K562 (cell line): ENCODE data around the gene GINS2. TPM values are rescaled to one million over a fixed set of nuclear protein-coding genes. Genes with fewer than 3 reads are reported as not detected.

ENCODE experiments used
- GTF2A2 ChIP-seq: IDR thresholded peaks from 2 replicates; pipeline ENCODE4 v1.6.1; 2016; ENCODE audit warnings: mild to moderate bottlenecking, missing genetic modification characterization, missing compliant biosample characterization
- HOXB6 ChIP-seq: fragments of 250-450 bp; sonication (Bioruptor Pico); IDR thresholded peaks from 2 replicates; pipeline ENCODE4 v1.5.1; 2022; ENCODE audit warnings: mild to moderate bottlenecking, borderline replicate concordance
- JUND ChIP-seq, 2 experiments: IDR thresholded peaks; 2 replicates in 1 of 2; 3 replicates in 1 of 2; pipeline ENCODE4 v1.6.1; 2011; ENCODE audit warnings: borderline replicate concordance in 2 of 2, low read depth in 2 of 2, low read length in 2 of 2, improper control_type of control experiment in 1 of 2, missing biosample characterization in 1 of 2, missing genetic modification characterization in 1 of 2, missing genetic modification reagents in 1 of 2
- KAT8 ChIP-seq: fragments of 450-650 bp; IDR thresholded peaks from 2 replicates; pipeline ENCODE4 v1.6.1; 2016; ENCODE audit warnings: low read depth, mild to moderate bottlenecking
- NFYB ChIP-seq: IDR thresholded peaks from 2 replicates; pipeline ENCODE4 v1.6.1; 2011; ENCODE audit warnings: mild to moderate bottlenecking, moderate library complexity; ENCODE audit not compliant: insufficient read length; ENCODE audit errors: extremely low read depth
- RBM22 ChIP-seq: fragments of 200-400 bp; formaldehyde crosslinking; IDR thresholded peaks from 2 replicates; pipeline ENCODE4 v1.6.1; 2018; ENCODE audit warnings: low read length, low read depth; ENCODE audit not compliant: poor library complexity, severe bottlenecking
- SMARCA5 ChIP-seq: fragments of 450-650 bp; IDR thresholded peaks from 2 replicates; pipeline ENCODE4 v1.6.1; 2016
- SP2 ChIP-seq: IDR thresholded peaks from 2 replicates; pipeline ENCODE4 v1.6.1; 2011; ENCODE audit warnings: mild to moderate bottlenecking, low read depth, low read length, moderate library complexity; ENCODE audit not compliant: poor library complexity, severe bottlenecking; ENCODE audit errors: extremely low read depth
- SRSF3 ChIP-seq: fragments of 200-400 bp; formaldehyde crosslinking; IDR thresholded peaks from 2 replicates; pipeline ENCODE4 v1.6.1; 2016; ENCODE audit warnings: mild to moderate bottlenecking, low read length, moderate library complexity; ENCODE audit not compliant: insufficient read depth
- YBX1 ChIP-seq: fragments of 450-650 bp; IDR thresholded peaks from 2 replicates; pipeline ENCODE4 v1.7.1; 2016; ENCODE audit warnings: mild to moderate bottlenecking
- ZBTB34 ChIP-seq: fragments of 250-450 bp; sonication (Bioruptor Pico); IDR thresholded peaks from 2 replicates; pipeline ENCODE4 v1.8.0; 2021; ENCODE audit warnings: mild to moderate bottlenecking, moderate library complexity
- ZC3H11A ChIP-seq: IDR thresholded peaks from 2 replicates; pipeline ENCODE4 v1.6.1; 2012; ENCODE audit warnings: low read depth, low read length, improper control_type of control experiment
- ZNF174 ChIP-seq: fragments of 250-450 bp; sonication (Bioruptor Pico); IDR thresholded peaks from 2 replicates; pipeline ENCODE4 v1.4.0; 2020; ENCODE audit warnings: mild to moderate bottlenecking
- ZNF232 ChIP-seq: sonication (generic); formaldehyde crosslinking; IDR thresholded peaks from 2 replicates; pipeline ENCODE4 v1.8.0; 2022; ENCODE audit warnings: mild to moderate bottlenecking, missing genetic modification reagents
- ZNF431 ChIP-seq: sonication (generic); formaldehyde crosslinking; IDR thresholded peaks from 2 replicates; pipeline ENCODE4 v1.8.0; 2022; ENCODE audit warnings: mild to moderate bottlenecking, missing genetic modification reagents
- ZNF785 ChIP-seq: fragments of 250-450 bp; sonication (Bioruptor Pico); IDR thresholded peaks from 2 replicates; pipeline ENCODE4 v1.4.0; 2020; ENCODE audit warnings: mild to moderate bottlenecking
- ZSCAN29 ChIP-seq: fragments of 450-650 bp; IDR thresholded peaks from 2 replicates; pipeline ENCODE4 v1.6.1; 2017
- polyA plus RNA-seq, 8 experiments: library from polyadenylated mRNA; depleted of rRNA in 4 of 8; stranded (reverse) in 5 of 8; unstranded in 3 of 8; fragments of >200 nt; fragmentation: Nextera tagmentation in 2 of 8; fragmentation: Illumina TruSeq in 1 of 8; extraction: Ambion mirVana in 2 of 8; extraction: Trizol in 1 of 8; gene quantifications; 2 replicates each; pipeline versions ENCODE4 v1.2.1 to v1.2.3, GENCODE V29; 2011 to 2014; ENCODE audit warnings: inconsistent platforms in 1 of 8, missing spikeins in 1 of 8
- total RNA-seq, 7 experiments: library from RNA; depleted of rRNA in 6 of 7; stranded (reverse); fragments of >200 nt in 6 of 7; fragmentation: Illumina TruSeq in 2 of 7; extraction: Trizol in 2 of 7; gene quantifications; 2 replicates each; pipeline versions ENCODE4 v1.2.1 to v1.2.3, GENCODE V29; 2011 to 2021; ENCODE audit warnings: low replicate concordance in 1 of 7
- TF ChIP-seq, protein P1 (sequence below), 2 experiments: fragments of 450-650 bp; IDR thresholded peaks; 2 replicates each; pipeline ENCODE4 v1.6.1; 2016; ENCODE audit warnings: mild to moderate bottlenecking in 2 of 2, borderline replicate concordance in 1 of 2, low read depth in 1 of 2, moderate library complexity in 1 of 2
- TF ChIP-seq, protein P2 (sequence below): sonication (generic); formaldehyde crosslinking; IDR thresholded peaks from 2 replicates; pipeline ENCODE4 v1.8.0; 2022; ENCODE audit warnings: mild to moderate bottlenecking, missing genetic modification reagents

Gene GINS2
- total and polyA plus RNA-seq, 9 of the 15 experiments (the other 6 are each of a cell fraction or from before 2014, with no cell fraction given): 40.4 to 76.2 (median 44.6) TPM

DNA sequence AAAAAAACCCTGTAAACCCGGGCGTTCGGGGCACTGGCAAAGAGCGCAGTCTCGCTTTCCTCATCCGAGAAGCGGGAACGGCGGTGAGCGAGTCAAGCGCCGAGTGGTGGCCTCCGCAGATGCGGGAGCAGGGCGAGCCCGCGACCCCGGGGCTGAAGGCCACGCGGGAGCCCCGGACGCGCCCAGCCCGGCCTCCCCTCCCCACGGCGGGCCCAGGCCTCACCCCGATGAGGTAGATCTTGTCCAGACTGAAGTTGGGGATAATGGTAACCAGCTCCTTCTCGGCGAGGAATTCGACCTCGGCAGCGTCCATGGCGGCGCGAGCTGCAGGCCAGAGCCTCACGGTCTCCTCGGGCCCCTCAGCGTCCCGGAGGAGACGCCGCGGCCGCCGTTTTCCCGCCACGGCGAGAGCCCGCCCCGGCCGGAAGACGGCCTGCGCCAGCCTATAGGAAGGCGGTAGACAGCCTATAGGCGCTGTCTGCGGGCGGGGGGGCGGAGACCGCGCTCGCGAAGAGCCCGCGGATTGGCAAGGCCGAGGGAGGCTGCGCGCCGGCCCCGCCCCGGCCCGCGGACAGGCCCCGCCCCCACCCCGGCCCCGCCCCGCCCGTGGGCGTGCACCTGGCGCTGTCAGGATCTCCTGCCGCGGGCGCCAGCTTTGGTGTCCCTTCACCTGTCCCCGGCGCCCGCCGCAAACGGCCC lies at the start of gene GINS2 (continued):
- TF ChIP-seq, protein P1, sequence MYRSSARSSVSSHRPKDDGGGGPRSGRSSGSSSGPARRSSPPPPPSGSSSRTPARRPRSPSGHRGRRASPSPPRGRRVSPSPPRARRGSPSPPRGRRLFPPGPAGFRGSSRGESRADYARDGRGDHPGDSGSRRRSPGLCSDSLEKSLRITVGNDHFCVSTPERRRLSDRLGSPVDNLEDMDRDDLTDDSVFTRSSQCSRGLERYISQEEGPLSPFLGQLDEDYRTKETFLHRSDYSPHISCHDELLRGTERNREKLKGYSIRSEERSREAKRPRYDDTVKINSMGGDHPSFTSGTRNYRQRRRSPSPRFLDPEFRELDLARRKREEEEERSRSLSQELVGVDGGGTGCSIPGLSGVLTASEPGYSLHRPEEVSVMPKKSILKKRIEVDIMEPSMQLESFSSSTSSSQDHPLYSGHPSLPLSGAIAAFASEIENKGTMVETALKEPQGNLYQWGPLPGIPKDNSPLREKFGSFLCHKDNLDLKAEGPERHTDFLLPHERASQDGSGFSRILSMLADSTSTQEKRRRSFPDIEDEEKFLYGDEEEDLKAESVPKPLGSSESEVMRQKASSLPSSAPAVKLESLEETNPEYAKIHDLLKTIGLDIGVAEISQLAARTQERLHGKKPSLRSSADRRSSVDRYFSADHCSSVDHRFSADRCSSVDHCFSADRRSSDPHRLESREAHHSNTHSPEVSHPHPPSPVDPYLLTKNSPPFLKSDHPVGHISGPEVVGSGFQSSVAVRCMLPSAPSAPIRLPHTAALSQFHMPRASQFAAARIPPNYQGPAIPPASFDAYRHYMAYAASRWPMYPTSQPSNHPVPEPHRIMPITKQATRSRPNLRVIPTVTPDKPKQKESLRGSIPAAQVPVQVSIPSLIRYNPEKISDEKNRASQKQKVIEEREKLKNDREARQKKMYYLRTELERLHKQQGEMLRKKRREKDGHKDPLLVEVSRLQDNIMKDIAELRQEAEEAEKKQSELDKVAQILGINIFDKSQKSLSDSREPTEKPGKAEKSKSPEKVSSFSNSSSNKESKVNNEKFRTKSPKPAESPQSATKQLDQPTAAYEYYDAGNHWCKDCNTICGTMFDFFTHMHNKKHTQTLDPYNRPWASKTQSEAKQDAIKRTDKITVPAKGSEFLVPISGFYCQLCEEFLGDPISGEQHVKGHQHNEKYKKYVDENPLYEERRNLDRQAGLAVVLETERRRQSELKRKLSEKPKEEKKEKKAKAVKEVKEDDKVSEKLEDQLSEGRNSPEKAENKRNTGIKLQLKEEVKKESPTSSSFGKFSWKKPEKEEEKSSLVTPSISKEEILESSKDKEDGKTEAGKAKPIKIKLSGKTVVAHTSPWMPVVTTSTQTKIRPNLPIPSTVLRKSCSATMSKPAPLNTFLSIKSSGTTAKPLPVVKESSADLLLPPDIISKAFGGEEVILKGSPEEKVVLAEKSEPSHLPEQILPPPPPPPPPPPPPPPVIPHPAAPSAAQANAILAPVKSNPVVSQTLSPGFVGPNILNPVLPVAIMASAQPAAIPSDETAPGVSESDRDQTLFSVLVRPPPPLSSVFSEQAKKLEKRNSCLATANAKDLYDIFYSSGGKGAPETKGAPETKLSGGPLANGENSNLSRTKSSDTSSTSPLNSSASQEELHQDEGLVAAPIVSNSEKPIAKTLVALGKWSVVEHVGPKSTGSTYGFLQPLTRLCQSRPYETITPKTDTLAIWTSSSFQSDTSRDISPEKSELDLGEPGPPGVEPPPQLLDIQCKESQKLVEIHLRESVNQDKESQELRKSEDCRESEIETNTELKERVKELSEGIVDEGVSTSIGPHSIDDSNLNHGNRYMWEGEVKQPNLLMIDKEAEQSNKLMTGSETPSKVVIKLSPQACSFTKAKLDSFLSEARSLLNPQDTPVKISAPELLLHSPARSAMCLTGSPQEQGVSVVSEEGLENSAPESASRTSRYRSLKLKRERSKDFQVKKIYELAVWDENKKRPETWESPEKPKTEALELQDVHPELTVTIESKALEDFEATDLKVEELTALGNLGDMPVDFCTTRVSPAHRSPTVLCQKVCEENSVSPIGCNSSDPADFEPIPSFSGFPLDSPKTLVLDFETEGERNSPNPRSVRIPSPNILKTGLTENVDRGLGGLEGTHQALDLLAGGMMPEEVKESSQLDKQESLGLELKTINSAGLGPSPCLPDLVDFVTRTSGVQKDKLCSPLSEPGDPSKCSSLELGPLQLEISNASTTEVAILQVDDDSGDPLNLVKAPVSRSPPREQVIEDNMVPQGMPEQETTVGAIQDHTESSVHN (IDR thresholded peaks at IDR 0.05; ENCODE audit: borderline replicate concordance in 1 of 2, low read depth in 1 of 2): no peak
- TF ChIP-seq, protein P2, sequence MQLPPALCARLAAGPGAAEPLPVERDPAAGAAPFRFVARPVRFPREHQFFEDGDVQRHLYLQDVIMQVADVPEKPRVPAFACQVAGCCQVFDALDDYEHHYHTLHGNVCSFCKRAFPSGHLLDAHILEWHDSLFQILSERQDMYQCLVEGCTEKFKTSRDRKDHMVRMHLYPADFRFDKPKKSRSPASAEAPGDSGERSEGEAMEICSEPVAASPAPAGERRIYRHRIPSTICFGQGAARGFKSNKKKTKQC (CRISPR knock-in tag): peak; percentile 57; the same call in 1 of the 2 replicates
- no peak for TF ChIP-seq ZBTB34 (CRISPR knock-in tag)
- TF ChIP-seq HOXB6 (CRISPR knock-in tag): no peak
- TF ChIP-seq JUND (IDR thresholded peaks at IDR 0.05; ENCODE audit: borderline replicate concordance, low read depth, low read length): no peak
- no peak for TF ChIP-seq JUND (tag; IDR thresholded peaks at IDR 0.05; ENCODE audit: borderline replicate concordance, low read depth, low read length)
- no peak for TF ChIP-seq YBX1
- TF ChIP-seq ZNF785 (CRISPR knock-in tag): no peak
- no peak for TF ChIP-seq ZNF431 (CRISPR knock-in tag)
- TF ChIP-seq SRSF3: no peak
- no peak for TF ChIP-seq ZSCAN29
- TF ChIP-seq KAT8: no peak
- TF ChIP-seq SMARCA5: no peak
- no peak for TF ChIP-seq ZNF232 (CRISPR knock-in tag)
- TF ChIP-seq NFYB: peak; percentile 78
- TF ChIP-seq GTF2A2 (tag): no peak
- TF ChIP-seq SP2: peak; percentile 75
- TF ChIP-seq ZC3H11A: no peak
- no peak for TF ChIP-seq ZNF174 (CRISPR knock-in tag)
- no peak for TF ChIP-seq RBM22
